Testis (tissue), 2 donors: ENCODE results near the gene APBB1.

Experiments used
- POLR2A ChIP-seq: fragments of 450-650 bp; IDR thresholded peaks from one replicate; pipeline ENCODE4 v1.6.1; 2017; ENCODE audit warnings: antibody characterized with exemption, mild to moderate bottlenecking, moderate library complexity
- TF ChIP-seq, protein P1 (sequence below), 3 experiments: fragments of 450-650 bp in 2 of 3; fragments of 200-600 bp in 1 of 3; sonication (generic) in 1 of 3; IDR thresholded peaks; one replicate each; pipeline ENCODE4 v1.5.1; 2016 to 2019; ENCODE audit warnings: antibody characterized with exemption in 3 of 3, mild to moderate bottlenecking in 2 of 3, moderate library complexity in 1 of 3

DNA sequence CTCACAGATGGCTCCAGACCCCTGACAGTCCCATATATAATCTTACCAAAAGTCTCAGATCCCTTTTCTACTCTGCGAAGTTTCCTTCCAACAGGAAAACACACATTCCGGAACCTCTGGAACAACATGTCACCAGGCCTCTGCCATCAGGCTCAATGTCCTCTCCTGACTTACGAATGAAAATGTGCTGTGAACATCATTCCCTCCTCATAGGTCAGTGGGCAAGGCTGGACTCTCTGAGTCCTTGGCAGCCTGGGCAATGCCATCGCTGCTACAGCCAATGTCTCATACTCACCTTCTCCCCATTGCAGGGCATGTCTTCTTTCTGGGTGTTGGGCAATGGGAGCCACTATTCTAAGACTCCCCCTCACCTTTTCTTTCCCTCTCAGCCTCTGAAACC is 23.5 kb upstream of the APBB1 start:
- TF ChIP-seq POLR2A = no peak
- TF ChIP-seq, protein P1, sequence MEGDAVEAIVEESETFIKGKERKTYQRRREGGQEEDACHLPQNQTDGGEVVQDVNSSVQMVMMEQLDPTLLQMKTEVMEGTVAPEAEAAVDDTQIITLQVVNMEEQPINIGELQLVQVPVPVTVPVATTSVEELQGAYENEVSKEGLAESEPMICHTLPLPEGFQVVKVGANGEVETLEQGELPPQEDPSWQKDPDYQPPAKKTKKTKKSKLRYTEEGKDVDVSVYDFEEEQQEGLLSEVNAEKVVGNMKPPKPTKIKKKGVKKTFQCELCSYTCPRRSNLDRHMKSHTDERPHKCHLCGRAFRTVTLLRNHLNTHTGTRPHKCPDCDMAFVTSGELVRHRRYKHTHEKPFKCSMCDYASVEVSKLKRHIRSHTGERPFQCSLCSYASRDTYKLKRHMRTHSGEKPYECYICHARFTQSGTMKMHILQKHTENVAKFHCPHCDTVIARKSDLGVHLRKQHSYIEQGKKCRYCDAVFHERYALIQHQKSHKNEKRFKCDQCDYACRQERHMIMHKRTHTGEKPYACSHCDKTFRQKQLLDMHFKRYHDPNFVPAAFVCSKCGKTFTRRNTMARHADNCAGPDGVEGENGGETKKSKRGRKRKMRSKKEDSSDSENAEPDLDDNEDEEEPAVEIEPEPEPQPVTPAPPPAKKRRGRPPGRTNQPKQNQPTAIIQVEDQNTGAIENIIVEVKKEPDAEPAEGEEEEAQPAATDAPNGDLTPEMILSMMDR (IDR thresholded peaks at IDR 0.05) = no peak
